Stromal cell of bone marrow (primary cell): Measurements from ENCODE around the gene ATRAID.

Experiments used
- DNase-seq: peaks from one replicate; pipeline ENCODE4 v3.0.0-alpha.2; 2012; ENCODE audit warnings: low read depth

The ATRAID gene

DNA sequence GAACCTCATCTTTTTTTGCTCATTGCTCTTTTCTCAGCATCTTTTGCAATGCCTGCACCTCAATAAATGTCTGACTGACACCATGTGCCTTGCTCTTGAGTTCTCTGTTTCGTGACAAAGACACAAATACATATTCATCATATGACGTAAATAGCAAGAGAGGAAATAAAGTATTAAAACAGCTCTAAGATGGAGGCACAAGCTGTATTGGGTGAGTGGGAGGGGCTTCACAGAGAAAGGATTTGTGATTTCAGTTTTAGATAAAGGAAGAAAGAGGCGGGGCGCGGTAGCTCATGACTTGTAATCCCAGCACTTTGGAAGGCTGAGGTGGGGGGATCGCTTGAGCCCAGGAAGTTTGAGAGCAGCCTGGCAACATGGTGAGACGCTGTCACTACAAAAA is 8.2 kb downstream of the ATRAID start:
- no peak for DNase-seq

DNA sequence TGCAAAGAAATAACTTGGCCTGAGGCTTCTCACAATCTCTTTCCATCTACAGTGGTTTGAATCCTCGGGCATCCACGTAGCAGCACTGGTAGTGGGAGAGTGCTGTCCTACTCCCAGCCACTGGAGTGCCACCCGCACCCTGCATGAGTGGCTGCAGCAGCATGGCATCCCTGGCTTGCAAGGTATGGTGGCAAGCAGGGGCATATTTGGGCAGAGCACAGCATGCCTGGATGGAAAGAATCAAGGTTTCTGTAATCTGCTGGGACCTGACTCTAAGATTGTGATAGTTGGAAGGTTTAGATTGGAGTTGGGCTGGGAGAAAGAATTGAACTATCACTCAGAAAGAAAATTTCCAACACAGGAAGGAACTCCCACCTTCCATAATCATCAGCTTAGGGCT is 9.3 kb downstream of the ATRAID start:
- DNase-seq: no peak

DNA sequence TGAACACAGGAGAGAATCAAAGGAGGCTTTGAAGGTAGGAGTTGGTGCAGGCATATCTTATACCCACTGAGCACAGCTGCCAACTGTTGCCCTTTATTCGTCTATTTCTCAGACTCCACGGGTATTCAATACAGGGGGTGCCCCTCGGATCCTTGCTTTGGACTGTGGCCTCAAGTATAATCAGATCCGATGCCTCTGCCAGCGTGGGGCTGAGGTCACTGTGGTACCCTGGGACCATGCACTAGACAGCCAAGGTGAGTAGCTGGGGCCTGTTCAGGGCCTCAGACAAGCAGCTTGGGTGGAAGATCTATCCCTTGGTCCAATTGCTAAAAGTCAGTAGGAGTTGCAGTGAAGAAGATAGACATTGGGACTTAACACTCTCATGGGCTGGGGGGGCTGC is 10.6 kb downstream of the ATRAID start:
- DNase-seq: no peak

- DNase-seq: no peak
These were observed 11.6 kb downstream of the ATRAID start for GRCh38 chr2:27223416-27223815.

DNA sequence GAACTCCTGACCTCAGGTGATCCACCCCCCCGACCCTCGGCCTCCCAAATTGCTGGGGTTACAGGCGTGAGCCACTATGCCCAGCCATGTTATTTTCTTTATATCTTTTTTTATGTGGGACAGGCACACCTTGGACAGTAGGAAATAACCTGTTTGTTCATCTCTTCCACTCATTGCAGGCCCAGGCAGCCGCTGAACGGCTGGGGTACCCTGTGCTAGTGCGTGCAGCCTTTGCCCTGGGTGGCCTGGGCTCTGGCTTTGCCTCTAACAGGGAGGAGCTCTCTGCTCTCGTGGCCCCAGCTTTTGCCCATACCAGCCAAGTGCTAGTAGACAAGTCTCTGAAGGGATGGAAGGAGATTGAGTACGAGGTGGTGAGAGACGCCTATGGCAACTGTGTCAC is 13.7 kb downstream of the ATRAID start:
- DNase-seq: no peak

DNA sequence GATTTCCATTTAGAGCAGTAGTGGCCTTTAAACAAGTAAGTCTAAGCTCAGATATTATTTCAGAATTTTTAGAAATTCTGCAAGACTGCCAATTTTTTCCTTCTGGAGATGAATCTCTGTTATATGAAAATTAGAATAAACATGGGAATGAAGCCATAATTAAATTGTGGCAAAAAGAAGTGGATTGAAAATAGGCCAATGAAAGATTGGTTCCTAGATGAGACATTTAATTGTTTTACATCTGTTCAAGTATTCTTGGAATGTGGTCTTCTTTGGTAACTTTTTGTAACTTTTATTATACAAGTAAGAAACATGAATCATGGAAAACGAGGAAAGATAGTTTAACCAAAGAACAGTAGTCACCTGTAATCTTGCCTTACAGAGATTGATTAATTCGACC is 15.7 kb downstream of the ATRAID start:
- DNase-seq: no peak

GRCh38 chr2:27231921-27232320 is 20.1 kb downstream of the ATRAID start:
- no peak for DNase-seq

DNA sequence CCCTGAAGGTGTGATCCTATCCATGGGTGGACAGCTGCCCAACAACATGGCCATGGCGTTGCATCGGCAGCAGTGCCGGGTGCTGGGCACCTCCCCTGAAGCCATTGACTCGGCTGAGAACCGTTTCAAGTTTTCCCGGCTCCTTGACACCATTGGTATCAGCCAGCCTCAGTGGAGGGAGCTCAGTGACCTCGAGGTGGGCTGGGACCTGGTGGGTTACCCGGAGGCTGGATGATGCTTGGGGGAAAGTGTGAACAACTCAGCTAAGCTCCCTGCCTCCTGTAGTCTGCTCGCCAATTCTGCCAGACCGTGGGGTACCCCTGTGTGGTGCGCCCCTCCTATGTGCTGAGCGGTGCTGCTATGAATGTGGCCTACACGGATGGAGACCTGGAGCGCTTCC is 21.5 kb downstream of the ATRAID start:
- DNase-seq: no peak

GRCh38 chr2:27236136-27236535 is 24.3 kb downstream of the ATRAID start:
- DNase-seq: no peak

- DNase-seq: no peak
These were observed 24.8 kb downstream of the ATRAID start for GRCh38 chr2:27236626-27237025.

- no peak for DNase-seq
These were observed 25.6 kb downstream of the ATRAID start for GRCh38 chr2:27237341-27237945.

GRCh38 chr2:27238976-27239375 is 27.1 kb downstream of the ATRAID start:
- DNase-seq: no peak

DNA sequence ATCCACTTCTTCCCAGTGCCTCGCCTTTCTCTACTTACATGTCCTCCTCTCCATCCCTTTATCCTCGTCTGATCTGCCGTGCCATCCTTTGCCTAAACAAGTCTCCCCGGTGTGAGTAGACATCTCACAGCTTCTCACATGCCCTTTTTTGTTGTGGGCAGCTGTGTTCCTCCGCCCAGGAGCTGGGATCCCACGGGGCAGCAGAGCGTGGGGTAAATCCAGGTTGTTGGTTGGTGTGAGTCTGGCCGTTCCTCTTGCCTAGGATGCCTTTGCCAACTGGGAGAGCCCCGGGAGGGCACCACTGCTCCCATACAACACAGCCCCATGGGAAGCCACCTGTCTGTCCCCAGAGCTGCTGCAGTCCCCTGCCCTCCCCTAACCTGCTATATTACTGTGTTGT is 28.6 kb downstream of the ATRAID start:
- no peak for DNase-seq

- DNase-seq: no peak
These were observed 30.1 kb downstream of the ATRAID start for GRCh38 chr2:27241761-27242613.

- DNase-seq: no peak
These were observed 30.7 kb downstream of the ATRAID start for GRCh38 chr2:27242614-27242951.

DNA sequence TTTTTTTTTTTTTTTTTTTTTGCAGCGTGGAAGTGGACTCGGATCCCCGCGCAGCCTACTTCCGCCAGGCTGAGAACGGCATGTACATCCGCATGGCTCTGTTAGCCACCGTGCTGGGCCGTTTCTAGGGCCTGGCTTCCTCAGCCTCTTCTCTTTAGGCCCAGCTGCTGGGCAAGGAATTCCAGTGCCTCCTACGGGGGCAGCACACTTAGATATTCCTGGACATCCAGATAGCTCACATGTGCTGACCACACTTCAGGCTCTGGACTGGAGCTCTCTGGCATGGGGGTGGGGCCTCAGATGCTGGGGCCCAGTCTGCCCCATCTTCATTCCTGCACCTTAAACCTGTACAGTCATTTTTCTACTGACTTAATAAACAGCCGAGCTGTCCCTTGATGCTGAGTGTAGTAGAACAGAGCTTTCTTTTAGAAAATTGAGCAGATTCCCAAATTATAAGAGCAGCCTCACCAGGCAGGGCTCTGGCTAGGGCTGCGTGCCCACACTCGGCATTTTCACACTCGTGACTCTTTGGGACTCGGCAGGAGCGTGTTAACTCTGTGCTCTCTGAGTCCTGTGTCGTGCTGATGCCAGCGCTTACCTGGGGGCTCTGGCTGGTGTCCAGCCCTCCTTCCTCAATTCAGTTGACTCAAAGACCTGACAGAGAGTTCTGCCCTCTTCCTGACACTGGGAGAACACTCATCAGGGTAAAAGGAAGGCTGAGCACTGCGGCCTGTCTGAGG is 31.7 kb downstream of the ATRAID start:
- no peak for DNase-seq

GRCh38 chr2:27245116-27245515 is 33.3 kb downstream of the ATRAID start:
- DNase-seq: no peak

DNA sequence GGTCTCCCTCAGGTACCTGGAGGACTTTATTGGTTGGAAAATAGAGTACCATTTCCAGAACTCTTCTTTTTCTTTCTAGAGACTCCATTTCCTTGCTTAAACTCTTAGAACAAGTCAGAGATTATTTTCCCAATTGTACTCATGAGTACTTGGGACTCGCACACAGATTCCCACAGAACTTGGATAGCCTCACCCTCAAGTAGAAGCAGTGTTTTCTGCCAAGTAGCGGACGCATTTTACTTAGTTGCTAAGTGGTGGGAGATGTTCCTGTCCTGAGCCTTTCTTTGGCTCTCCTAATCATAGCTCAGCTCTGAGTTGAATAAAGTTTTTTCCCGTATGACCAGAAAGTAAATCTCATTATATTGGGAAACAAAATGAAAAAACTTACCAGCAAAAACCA is 33.8 kb downstream of the ATRAID start:
- no peak for DNase-seq

- DNase-seq: no peak
These were observed 36.1 kb downstream of the ATRAID start for GRCh38 chr2:27247893-27248292.

GRCh38 chr2:27249159-27249890 is 37.5 kb downstream of the ATRAID start:
- peak; percentile 25 for DNase-seq

GRCh38 chr2:27249891-27250651 is 38.2 kb downstream of the ATRAID start:
- no peak for DNase-seq
